Measurements from ENCODE around the gene KRTAP5-1.

KRTAP5-1 gene

GRCh38 chr11:1572197-1573076 lies 12.6 kb downstream of the KRTAP5-1 start, which contains the start of gene DUSP8:
Gene DUSP8, minus strand, starts transcription at chr11:1572271. Its CDS starts 6,445 bp downstream, at chr11:1565826.
- ATAC-seq (replicated peaks) (peak; percentile 47 to 56), DNase-seq (peak; percentile 66)
- Mint-ChIP-seq H3K4me3 (peak within 1 kb of the TSS; percentile 50 to 72), H3K36me3 (no peaks in the 10 kb centered on the region), H3K9me3 (no peaks in the 10 kb centered on the region), H3K27ac (no peak within 1 kb of the TSS), H3K4me1 (peaks cover 13 to 29% of the 10 kb centered on the region in 2 donors), H3K27me3 (peaks cover 46 to 66% of the 10 kb centered on the region in 2 donors)

GRCh38 chr11:1571760-1572196 lies 13.3 kb downstream of the KRTAP5-1 start:
- ATAC-seq (replicated peaks): no peak
- no peaks in the 10 kb centered on the region for H3K9me3 Mint-ChIP-seq
- no peak overlapping the region for H3K27ac Mint-ChIP-seq
- H3K27me3 Mint-ChIP-seq: peaks cover 47 to 68% of the 10 kb centered on the region in 2 donors
- no peak for DNase-seq
- peaks cover 13 to 29% of the 10 kb centered on the region in 2 donors for H3K4me1 Mint-ChIP-seq
- no peak overlapping the region for H3K4me3 Mint-ChIP-seq
- H3K36me3 Mint-ChIP-seq: no peaks in the 10 kb centered on the region

GRCh38 chr11:1570896-1571759 lies 14.0 kb downstream of the KRTAP5-1 start:
- Mint-ChIP-seq H3K27ac (peak overlapping the region; percentile 42), H3K4me3 (peak overlapping the region; percentile 35 to 39), H3K36me3 (no peaks in the 10 kb centered on the region), H3K4me1 (peaks cover 13 to 29% of the 10 kb centered on the region in 2 donors), H3K9me3 (no peaks in the 10 kb centered on the region), H3K27me3 (peaks cover 46 to 70% of the 10 kb centered on the region in 2 donors)
- DNase-seq: no peak
- ATAC-seq (replicated peaks): no peak

GRCh38 chr11:1570531-1570895 lies 14.6 kb downstream of the KRTAP5-1 start:
- H3K9me3 Mint-ChIP-seq: no peaks in the 10 kb centered on the region
- H3K36me3 Mint-ChIP-seq: no peaks in the 10 kb centered on the region
- peak overlapping the region in 1 of 2 donors; percentile 35 for H3K4me3 Mint-ChIP-seq
- H3K27me3 Mint-ChIP-seq: peaks cover 43 to 71% of the 10 kb centered on the region in 2 donors
- ATAC-seq (replicated peaks) (no peak), DNase-seq (no peak)
- H3K4me1 Mint-ChIP-seq: peaks cover 13 to 29% of the 10 kb centered on the region in 2 donors
- peak overlapping the region; percentile 42 for H3K27ac Mint-ChIP-seq

- Mint-ChIP-seq H3K36me3 (no peaks in the 10 kb centered on the region), H3K4me1 (peaks cover 13 to 29% of the 10 kb centered on the region in 2 donors), H3K27ac (no peak overlapping the region), H3K4me3 (no peak overlapping the region), H3K9me3 (no peaks in the 10 kb centered on the region), H3K27me3 (peaks cover 41 to 71% of the 10 kb centered on the region in 2 donors)
- no peak for DNase-seq
- no peak for ATAC-seq (replicated peaks)
Observed at GRCh38 chr11:1570001-1570453, 15.1 kb downstream of the KRTAP5-1 start.

GRCh38 chr11:1569251-1569780 lies 15.8 kb downstream of the KRTAP5-1 start:
- Mint-ChIP-seq H3K27me3 (peaks cover 42 to 73% of the 10 kb centered on the region in 2 donors), H3K36me3 (no peaks in the 10 kb centered on the region), H3K4me3 (no peak overlapping the region), H3K4me1 (peaks cover 13 to 28% of the 10 kb centered on the region in 2 donors), H3K9me3 (no peaks in the 10 kb centered on the region), H3K27ac (no peak overlapping the region)
- DNase-seq (no peak), ATAC-seq (replicated peaks) (no peak)

- Mint-ChIP-seq H3K27me3 (peaks cover 41 to 79% of the 10 kb centered on the region in 2 donors), H3K4me3 (no peak overlapping the region), H3K9me3 (no peaks in the 10 kb centered on the region), H3K27ac (no peak overlapping the region), H3K36me3 (no peaks in the 10 kb centered on the region), H3K4me1 (peaks cover 6 to 20% of the 10 kb centered on the region in 2 donors)
- ATAC-seq (replicated peaks) (no peak), DNase-seq (no peak)
Observed at GRCh38 chr11:1568441-1568911, 16.6 kb downstream of the KRTAP5-1 start.

- no peak overlapping the region for H3K27ac Mint-ChIP-seq
- no peaks in the 10 kb centered on the region for H3K36me3 Mint-ChIP-seq
- H3K4me3 Mint-ChIP-seq: no peak overlapping the region
- peaks cover 41 to 80% of the 10 kb centered on the region in 2 donors for H3K27me3 Mint-ChIP-seq
- H3K9me3 Mint-ChIP-seq: no peaks in the 10 kb centered on the region
- ATAC-seq (replicated peaks): no peak
- H3K4me1 Mint-ChIP-seq: peaks cover 3 to 12% of the 10 kb centered on the region in 2 donors
- no peak for DNase-seq
Observed at GRCh38 chr11:1567721-1568100, 17.4 kb downstream of the KRTAP5-1 start.

- H3K4me3 Mint-ChIP-seq: no peak overlapping the region
Observed at GRCh38 chr11:1567052-1567720, 17.9 kb downstream of the KRTAP5-1 start.

GRCh38 chr11:1566381-1567051 lies 18.6 kb downstream of the KRTAP5-1 start:
- Mint-ChIP-seq H3K4me3 (no peak overlapping the region), H3K27ac (no peak overlapping the region)

More at GRCh38 chr11:1567052-1567720, 17.9 kb downstream of the KRTAP5-1 start:
- Mint-ChIP-seq H3K36me3 (no peaks in the 10 kb centered on the region), H3K27me3 (peaks cover 41 to 85% of the 10 kb centered on the region in 2 donors), H3K27ac (no peak overlapping the region), H3K9me3 (no peaks in the 10 kb centered on the region), H3K4me1 (peaks cover 3 to 12% of the 10 kb centered on the region in 2 donors)
- no peak for DNase-seq
- ATAC-seq (replicated peaks): no peak

GRCh38 chr11:1565904-1566247 lies 19.2 kb downstream of the KRTAP5-1 start:
- H3K36me3 Mint-ChIP-seq: no peaks in the 10 kb centered on the region
- ATAC-seq (replicated peaks) (no peak), DNase-seq (no peak)
- no peak overlapping the region for H3K27ac Mint-ChIP-seq
- H3K9me3 Mint-ChIP-seq: no peaks in the 10 kb centered on the region
- peaks cover 40 to 91% of the 10 kb centered on the region in 2 donors for H3K27me3 Mint-ChIP-seq
- no peak overlapping the region for H3K4me3 Mint-ChIP-seq
- peaks cover 3 to 12% of the 10 kb centered on the region in 2 donors for H3K4me1 Mint-ChIP-seq

More at GRCh38 chr11:1566381-1567051, 18.6 kb downstream of the KRTAP5-1 start:
- Mint-ChIP-seq H3K9me3 (no peaks in the 10 kb centered on the region), H3K36me3 (no peaks in the 10 kb centered on the region), H3K27me3 (peaks cover 41 to 91% of the 10 kb centered on the region in 2 donors), H3K4me1 (peaks cover 3 to 12% of the 10 kb centered on the region in 2 donors)
- ATAC-seq (replicated peaks): no peak
- DNase-seq: no peak

- no peak overlapping the region for H3K4me3 Mint-ChIP-seq
- no peak for DNase-seq
- no peaks in the 10 kb centered on the region for H3K9me3 Mint-ChIP-seq
- no peak for ATAC-seq (replicated peaks)
- peaks cover 3 to 12% of the 10 kb centered on the region in 2 donors for H3K4me1 Mint-ChIP-seq
- H3K27me3 Mint-ChIP-seq: peaks cover 37 to 91% of the 10 kb centered on the region in 2 donors
- no peak overlapping the region for H3K27ac Mint-ChIP-seq
- no peaks in the 10 kb centered on the region for H3K36me3 Mint-ChIP-seq
Observed at GRCh38 chr11:1565173-1565903, 19.7 kb downstream of the KRTAP5-1 start.

Measured in stimulated activated naive B cell treated with anti-CD40 and anti-IgM and Interleukin-4, amounts not matched to agents 10 μg/mL and 1 μg/mL and 100 μg/mL, for 72 hours (primary cell).